Mesothelial cell of epicardium (in vitro differentiated cells): Measurements from ENCODE around the gene SLC39A13. TPM values are rescaled to one million over a fixed set of nuclear protein-coding genes. Genes with fewer than 3 reads are reported as not detected.

ENCODE experiments used
- DNase-seq, 2 experiments: peaks; one replicate each; pipeline ENCODE4 v3.0.0; 2021; ENCODE audit warnings: low spot score in 2 of 2; ENCODE audit not compliant: unreplicated experiment in 2 of 2
- H3K27ac Mint-ChIP-seq: 2 replicates; pipeline ENCODE4 v1.8.0; 2021; ENCODE audit warnings: mixed read lengths
- H3K27me3 Mint-ChIP-seq: 2 replicates; pipeline ENCODE4 v1.8.0; 2021; ENCODE audit warnings: low read depth, mixed read lengths
- H3K36me3 Mint-ChIP-seq: 2 replicates; pipeline ENCODE4 v1.8.0; 2021; ENCODE audit warnings: mixed read lengths
- H3K4me1 Mint-ChIP-seq: 2 replicates; pipeline ENCODE4 v1.8.0; 2021; ENCODE audit warnings: mixed read lengths
- H3K4me3 Mint-ChIP-seq: 2 replicates; pipeline ENCODE4 v1.8.0; 2021; ENCODE audit warnings: mild to moderate bottlenecking, moderate library complexity, mixed read lengths
- H3K9me3 Mint-ChIP-seq: 2 replicates; pipeline ENCODE4 v1.8.0; 2021; ENCODE audit warnings: mixed read lengths
- total RNA-seq: library from RNA; stranded (reverse); gene quantifications from 3 replicates; pipeline ENCODE4 v1.2.1, GENCODE V29; 2021
- TF ChIP-seq, protein P1 (sequence below): fragments of 200-600 bp; sonication (generic); IDR thresholded peaks from one replicate; pipeline ENCODE4 v1.5.0; 2021; ENCODE audit warnings: antibody characterized with exemption; ENCODE audit not compliant: unreplicated experiment

SLC39A13 gene
- total RNA-seq, 1 donor from 2014 or later: 69.5 TPM

DNA sequence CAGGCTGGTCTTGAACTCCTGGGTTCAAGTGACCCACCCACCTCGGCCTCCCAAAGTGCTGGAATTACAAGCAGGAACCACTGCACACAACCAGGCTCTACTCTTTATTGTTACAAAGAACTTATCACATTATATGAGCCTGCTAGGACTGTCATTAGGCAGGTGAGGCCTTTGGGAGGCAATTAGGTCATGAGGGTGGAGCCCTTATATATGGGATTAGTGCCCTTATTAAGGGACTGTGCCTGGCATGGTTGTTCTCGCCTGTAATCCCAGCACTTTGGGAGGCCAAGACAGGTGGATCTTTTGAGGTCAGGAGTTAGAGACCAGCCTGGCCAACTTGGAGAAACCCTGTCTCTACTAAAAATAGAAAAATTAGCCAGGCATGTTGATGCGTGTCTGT is 28.3 kb downstream of the SLC39A13 start:
- Mint-ChIP-seq H3K4me3 (no peak overlapping the region), H3K27me3 (no peaks in the 10 kb centered on the region), H3K36me3 (no peaks in the 10 kb centered on the region), H3K9me3 (no peaks in the 10 kb centered on the region), H3K4me1 (peaks cover 2% of the 10 kb centered on the region), H3K27ac (no peak overlapping the region)
- TF ChIP-seq, protein P1, sequence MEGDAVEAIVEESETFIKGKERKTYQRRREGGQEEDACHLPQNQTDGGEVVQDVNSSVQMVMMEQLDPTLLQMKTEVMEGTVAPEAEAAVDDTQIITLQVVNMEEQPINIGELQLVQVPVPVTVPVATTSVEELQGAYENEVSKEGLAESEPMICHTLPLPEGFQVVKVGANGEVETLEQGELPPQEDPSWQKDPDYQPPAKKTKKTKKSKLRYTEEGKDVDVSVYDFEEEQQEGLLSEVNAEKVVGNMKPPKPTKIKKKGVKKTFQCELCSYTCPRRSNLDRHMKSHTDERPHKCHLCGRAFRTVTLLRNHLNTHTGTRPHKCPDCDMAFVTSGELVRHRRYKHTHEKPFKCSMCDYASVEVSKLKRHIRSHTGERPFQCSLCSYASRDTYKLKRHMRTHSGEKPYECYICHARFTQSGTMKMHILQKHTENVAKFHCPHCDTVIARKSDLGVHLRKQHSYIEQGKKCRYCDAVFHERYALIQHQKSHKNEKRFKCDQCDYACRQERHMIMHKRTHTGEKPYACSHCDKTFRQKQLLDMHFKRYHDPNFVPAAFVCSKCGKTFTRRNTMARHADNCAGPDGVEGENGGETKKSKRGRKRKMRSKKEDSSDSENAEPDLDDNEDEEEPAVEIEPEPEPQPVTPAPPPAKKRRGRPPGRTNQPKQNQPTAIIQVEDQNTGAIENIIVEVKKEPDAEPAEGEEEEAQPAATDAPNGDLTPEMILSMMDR: no peak
- no peak for DNase-seq

DNA sequence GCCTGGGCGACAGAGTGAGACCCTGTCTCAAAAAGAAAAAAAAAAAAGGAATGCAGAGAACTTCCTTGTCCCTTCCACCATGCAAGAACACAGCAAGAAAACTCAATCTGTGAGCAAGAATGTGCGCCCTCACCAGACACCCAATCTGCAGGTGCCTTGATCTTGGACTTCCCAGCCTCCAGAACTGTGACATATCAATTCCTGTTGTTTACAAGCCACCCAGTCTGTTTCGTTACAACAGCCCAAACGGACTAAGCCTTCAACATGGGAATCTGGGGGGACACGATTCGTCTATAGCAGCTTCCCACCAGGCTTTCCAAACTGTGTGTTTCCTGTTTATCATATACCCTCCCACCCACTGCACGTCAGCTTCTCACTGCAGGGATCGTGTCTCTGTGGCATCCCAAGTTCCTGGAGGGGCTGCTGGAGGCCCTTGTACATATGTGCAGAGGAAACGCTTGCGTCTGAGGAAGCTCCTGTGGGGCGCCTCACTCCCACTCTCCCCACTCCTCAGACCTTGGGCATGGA is 28.9 kb downstream of the SLC39A13 start:
- Mint-ChIP-seq H3K27ac (no peak overlapping the region), H3K4me3 (no peak overlapping the region), H3K27me3 (no peaks in the 10 kb centered on the region), H3K9me3 (no peaks in the 10 kb centered on the region), H3K4me1 (peaks cover 2% of the 10 kb centered on the region), H3K36me3 (no peaks in the 10 kb centered on the region)
- DNase-seq: no peak
- TF ChIP-seq, protein P1: no peak

DNA sequence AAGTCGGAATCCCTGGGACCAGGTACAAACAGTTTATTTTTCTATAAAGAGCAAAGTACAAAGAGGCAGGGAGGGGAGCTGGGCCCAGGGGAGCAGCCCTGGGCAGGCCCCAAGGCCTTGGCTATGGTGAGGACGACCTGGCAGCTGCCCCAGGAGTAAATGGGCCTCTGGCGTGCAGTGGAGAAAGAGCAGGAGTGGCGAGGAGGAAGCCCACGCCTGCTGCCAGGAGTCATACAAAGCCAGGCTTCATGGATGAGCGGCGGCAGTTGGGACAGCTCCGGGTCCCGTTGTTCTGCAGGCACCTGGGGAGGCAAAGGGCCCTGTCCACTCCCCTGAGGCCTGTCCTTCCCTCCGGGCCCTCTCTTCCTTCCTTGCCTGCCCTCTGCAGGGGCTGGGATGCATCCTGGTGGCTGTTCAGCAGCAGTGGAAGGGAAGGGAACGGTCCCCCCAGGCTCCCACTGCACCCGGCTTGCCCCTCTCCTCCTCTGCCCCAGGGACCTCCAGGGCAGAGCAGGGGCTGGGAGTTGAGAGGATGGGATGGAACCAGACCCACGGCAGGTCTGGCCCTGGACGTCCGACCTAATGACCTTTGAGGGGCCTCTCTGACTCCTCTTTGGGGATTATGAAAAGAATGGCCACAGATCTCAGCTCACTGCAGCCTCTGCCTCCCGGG is 29.5 kb downstream of the SLC39A13 start:
- no peak overlapping the region for H3K4me3 Mint-ChIP-seq
- H3K9me3 Mint-ChIP-seq: no peaks in the 10 kb centered on the region
- H3K27ac Mint-ChIP-seq: no peak overlapping the region
- no peak for DNase-seq
- H3K4me1 Mint-ChIP-seq: peaks cover 2% of the 10 kb centered on the region
- TF ChIP-seq, protein P1: no peak
- no peaks in the 10 kb centered on the region for H3K27me3 Mint-ChIP-seq
- H3K36me3 Mint-ChIP-seq: no peaks in the 10 kb centered on the region

DNA sequence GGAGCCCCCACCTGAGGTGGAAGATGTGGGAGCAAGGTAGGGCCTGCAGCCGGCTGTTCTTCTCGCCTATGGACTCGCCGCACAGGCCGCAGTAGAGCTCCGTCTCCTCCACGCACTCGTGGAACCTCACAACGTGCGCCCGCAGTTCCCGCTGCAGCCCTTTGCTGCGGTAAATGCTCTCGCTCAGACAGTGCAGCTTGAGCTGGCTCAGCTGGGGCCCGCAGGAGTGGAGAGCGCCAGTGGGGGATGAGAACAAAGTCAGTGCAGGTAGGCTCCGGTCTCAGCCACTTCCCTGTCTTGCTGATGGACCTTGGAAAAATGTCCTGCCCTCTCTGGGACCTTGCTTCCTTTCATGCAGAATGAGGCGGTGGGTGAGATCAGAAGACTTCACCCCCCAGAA is 30.3 kb downstream of the SLC39A13 start:
- TF ChIP-seq, protein P1: no peak
- peaks cover 2% of the 10 kb centered on the region for H3K4me1 Mint-ChIP-seq
- no peak for DNase-seq

DNA sequence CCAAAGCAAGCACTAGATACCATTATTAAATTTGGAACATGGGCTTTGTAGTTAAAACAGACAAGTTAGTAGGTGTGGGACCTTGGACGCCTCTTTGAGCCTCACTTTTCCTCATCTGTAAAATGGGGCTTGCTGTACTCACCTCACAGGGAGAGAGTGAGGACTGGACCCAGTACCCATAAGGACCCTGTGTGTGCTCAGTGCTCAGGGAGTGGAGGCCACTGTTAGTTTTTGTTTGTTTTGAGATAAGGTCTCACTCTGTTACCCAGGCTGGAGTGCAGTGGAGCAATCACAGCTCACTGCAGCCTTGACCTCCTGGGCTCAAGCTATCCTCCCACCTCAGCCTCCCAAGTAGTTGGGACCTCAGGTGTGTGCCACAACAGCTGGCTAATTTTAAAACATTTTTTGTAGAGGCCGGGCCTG is 31.7 kb downstream of the SLC39A13 start:
- TF ChIP-seq, protein P1: no peak
- Mint-ChIP-seq H3K36me3 (no peaks in the 10 kb centered on the region), H3K27me3 (no peaks in the 10 kb centered on the region), H3K9me3 (no peaks in the 10 kb centered on the region), H3K4me1 (no peaks in the 10 kb centered on the region), H3K4me3 (no peak overlapping the region), H3K27ac (no peak overlapping the region)
- DNase-seq: no peak

More for the DNA sequence above, 30.3 kb downstream of the SLC39A13 start:
- H3K4me3 Mint-ChIP-seq: no peak overlapping the region
- H3K27me3 Mint-ChIP-seq: no peaks in the 10 kb centered on the region
- no peaks in the 10 kb centered on the region for H3K36me3 Mint-ChIP-seq
- H3K27ac Mint-ChIP-seq: no peak overlapping the region
- H3K9me3 Mint-ChIP-seq: no peaks in the 10 kb centered on the region
